Globus pallidus (tissue), 1 donor: ENCODE results near the gene PTH1R.

Experiments
- DNase-seq: peaks from one replicate; pipeline ENCODE4 v3.0.0-alpha.2; 2015; ENCODE audit warnings: low spot score

The PTH1R gene

GRCh38 chr3:46877406-46878125 lies at the start of gene PTH1R:
PTH1R (plus strand) TSS chr3:46877721; CDS start chr3:46883560, 5,839 bp downstream.
- no peak for DNase-seq

- DNase-seq: no peak
These were observed 47.8 kb upstream of the PTH1R start for GRCh38 chr3:46829699-46830208.

- DNase-seq: no peak
These were observed 46.7 kb upstream of the PTH1R start for GRCh38 chr3:46830801-46831200.

- no peak for DNase-seq
These were observed 46.2 kb upstream of the PTH1R start for GRCh38 chr3:46831316-46831715.

GRCh38 chr3:46831841-46832240 lies 45.7 kb upstream of the PTH1R start:
- no peak for DNase-seq

- no peak for DNase-seq
These were observed 43.9 kb upstream of the PTH1R start for GRCh38 chr3:46833346-46834300.

- no peak for DNase-seq
These were observed 42.5 kb upstream of the PTH1R start for GRCh38 chr3:46835054-46835453.

GRCh38 chr3:46835491-46835890 lies 42.0 kb upstream of the PTH1R start:
- no peak for DNase-seq

- no peak for DNase-seq
These were observed 39.2 kb upstream of the PTH1R start for GRCh38 chr3:46838301-46838700.

GRCh38 chr3:46840491-46840890 lies 37.0 kb upstream of the PTH1R start:
- no peak for DNase-seq

- DNase-seq: no peak
These were observed 34.0 kb upstream of the PTH1R start for GRCh38 chr3:46843508-46843907.

- no peak for DNase-seq
These were observed 33.1 kb upstream of the PTH1R start for GRCh38 chr3:46844397-46844796.

- DNase-seq: no peak
These were observed 32.6 kb upstream of the PTH1R start for GRCh38 chr3:46844881-46845312.

GRCh38 chr3:46845397-46845859 lies 32.1 kb upstream of the PTH1R start:
- DNase-seq: no peak

GRCh38 chr3:46845860-46846623 lies 31.5 kb upstream of the PTH1R start:
- DNase-seq: peak; percentile 70

- DNase-seq: no peak
These were observed 30.6 kb upstream of the PTH1R start for GRCh38 chr3:46846624-46847542.

GRCh38 chr3:46847744-46848143 lies 29.8 kb upstream of the PTH1R start:
- no peak for DNase-seq

- no peak for DNase-seq
These were observed 29.1 kb upstream of the PTH1R start for GRCh38 chr3:46848271-46849044.

GRCh38 chr3:46849045-46849631 lies 28.4 kb upstream of the PTH1R start:
- DNase-seq: no peak
